Measurements from ENCODE around the gene PTH2.

- no peak for TF ChIP-seq POLR2A (IDR thresholded peaks at IDR 0.05)
- no peak for TF ChIP-seq CTCF (IDR thresholded peaks at IDR 0.05)
- no peak for TF ChIP-seq EP300 (IDR thresholded peaks at IDR 0.05)
Observed at GRCh38 chr19:49378512-49378911, 44.7 kb downstream of the PTH2 start.
